ENCODE data around the gene ASPM. TPM values are rescaled to one million over a fixed set of nuclear protein-coding genes. Genes with fewer than 3 reads are reported as not detected.

Gene ASPM
- polyA plus RNA-seq, 2 of the 4 experiments (the other 2 are of a cell fraction): 19.0 to 35.5 TPM

DNA sequence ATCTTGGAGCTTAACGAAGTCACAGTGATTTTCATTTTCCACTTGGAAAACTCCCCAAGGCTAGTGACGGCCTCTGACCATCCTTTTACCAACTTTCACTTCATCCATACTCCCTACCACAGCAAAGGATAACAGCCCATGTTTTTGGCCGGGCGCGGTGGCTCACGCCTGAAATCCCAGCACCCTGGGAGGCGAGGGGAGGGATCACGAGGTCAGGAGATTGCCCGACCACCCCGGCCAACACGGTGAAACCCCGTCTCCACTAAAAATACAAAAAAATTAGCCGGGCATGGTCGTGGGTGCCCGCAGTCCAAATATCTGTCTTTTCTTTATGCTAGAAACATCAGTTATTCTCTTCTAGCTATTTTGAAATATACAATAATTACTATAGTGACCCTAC, 7.3 kb downstream of the ASPM start (continued):
- TF ChIP-seq, protein P1, sequence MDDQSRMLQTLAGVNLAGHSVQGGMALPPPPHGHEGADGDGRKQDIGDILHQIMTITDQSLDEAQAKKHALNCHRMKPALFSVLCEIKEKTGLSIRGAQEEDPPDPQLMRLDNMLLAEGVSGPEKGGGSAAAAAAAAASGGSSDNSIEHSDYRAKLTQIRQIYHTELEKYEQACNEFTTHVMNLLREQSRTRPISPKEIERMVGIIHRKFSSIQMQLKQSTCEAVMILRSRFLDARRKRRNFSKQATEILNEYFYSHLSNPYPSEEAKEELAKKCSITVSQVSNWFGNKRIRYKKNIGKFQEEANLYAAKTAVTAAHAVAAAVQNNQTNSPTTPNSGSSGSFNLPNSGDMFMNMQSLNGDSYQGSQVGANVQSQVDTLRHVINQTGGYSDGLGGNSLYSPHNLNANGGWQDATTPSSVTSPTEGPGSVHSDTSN (IDR thresholded peaks at IDR 0.05): no peak
- TF ChIP-seq, protein P2, sequence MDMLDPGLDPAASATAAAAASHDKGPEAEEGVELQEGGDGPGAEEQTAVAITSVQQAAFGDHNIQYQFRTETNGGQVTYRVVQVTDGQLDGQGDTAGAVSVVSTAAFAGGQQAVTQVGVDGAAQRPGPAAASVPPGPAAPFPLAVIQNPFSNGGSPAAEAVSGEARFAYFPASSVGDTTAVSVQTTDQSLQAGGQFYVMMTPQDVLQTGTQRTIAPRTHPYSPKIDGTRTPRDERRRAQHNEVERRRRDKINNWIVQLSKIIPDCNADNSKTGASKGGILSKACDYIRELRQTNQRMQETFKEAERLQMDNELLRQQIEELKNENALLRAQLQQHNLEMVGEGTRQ (IDR thresholded peaks at IDR 0.05): no peak
- TF ChIP-seq POLR2A (IDR thresholded peaks at IDR 0.05; ENCODE audit: low read length) (no peak), ZFP36 (IDR thresholded peaks at IDR 0.05; ENCODE audit: borderline replicate concordance, partially characterized antibody) (no peak), HOXB13 (CRISPR knock-in tag; IDR thresholded peaks at IDR 0.05; ENCODE audit: low read depth) (no peak), EHMT2 (IDR thresholded peaks at IDR 0.05; ENCODE audit: low read depth) (no peak), POLR2AphosphoS2 (conservative IDR thresholded peaks at IDR 0.05; ENCODE audit: low read length) (no peak), CHD2 (IDR thresholded peaks at IDR 0.05; ENCODE audit: low read length, partially characterized antibody) (no peak)

DNA sequence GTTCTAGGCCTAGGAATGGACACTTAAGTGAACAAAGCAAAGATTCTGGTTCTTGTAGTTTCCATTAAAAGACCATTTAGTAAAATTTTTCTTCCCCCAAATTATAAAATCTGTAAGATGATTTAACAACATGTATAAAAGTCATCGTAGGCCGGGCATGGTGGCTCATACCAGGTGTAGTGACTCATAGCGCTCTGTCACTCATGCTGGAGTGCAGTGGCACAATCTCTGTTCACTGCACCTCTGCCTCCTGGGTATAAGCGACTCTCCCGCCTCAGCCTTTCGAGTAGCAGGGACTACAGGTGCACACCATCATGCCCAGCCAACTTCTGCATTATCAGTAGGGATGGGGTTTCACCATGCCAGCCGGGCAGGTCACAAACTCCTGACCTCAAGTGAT, 9.1 kb downstream of the ASPM start:
- no peak for FAIRE-seq
- ChIA-PET CTCF (no interaction called here), POLR2A (no interaction called here)
- no peak overlapping the region for H3K4me2 ChIP-seq
- H3K9me3 ChIP-seq: no peaks in the 10 kb centered on the region
- 0 out of 6 replicates have a peak overlapping the region, but pooled peaks of 1 of the 2 experiments have one; percentile 1 for H3K27ac ChIP-seq
- peaks cover 17% of the 10 kb centered on the region for H3K4me1 ChIP-seq
- TF ChIP-seq POLR2AphosphoS2 (conservative IDR thresholded peaks at IDR 0.05; ENCODE audit: low read length) (no peak), CBX2 (IDR thresholded peaks at IDR 0.05; ENCODE audit: borderline replicate concordance, low read depth) (no peak), MAZ (IDR thresholded peaks at IDR 0.05; ENCODE audit: borderline replicate concordance, low read depth, low read length) (no peak), HEYL (CRISPR knock-in tag; IDR thresholded peaks at IDR 0.05) (no peak), CHD2 (IDR thresholded peaks at IDR 0.05; ENCODE audit: low read length, partially characterized antibody) (no peak), CEBPB (IDR thresholded peaks at IDR 0.05) (no peak), BHLHE40 (IDR thresholded peaks at IDR 0.05; ENCODE audit: low read depth, low read length) (no peak), HOXA7 (CRISPR knock-in tag; IDR thresholded peaks at IDR 0.05) (no peak), SREBF2 (IDR thresholded peaks at IDR 0.05) (no peak), FOSL2 (IDR thresholded peaks at IDR 0.05) (no peak), FOSL2 (CRISPR knock-in tag; IDR thresholded peaks at IDR 0.05) (no peak), NR3C1 (IDR thresholded peaks at IDR 0.05) (no peak)
- TF ChIP-seq, protein P3, sequence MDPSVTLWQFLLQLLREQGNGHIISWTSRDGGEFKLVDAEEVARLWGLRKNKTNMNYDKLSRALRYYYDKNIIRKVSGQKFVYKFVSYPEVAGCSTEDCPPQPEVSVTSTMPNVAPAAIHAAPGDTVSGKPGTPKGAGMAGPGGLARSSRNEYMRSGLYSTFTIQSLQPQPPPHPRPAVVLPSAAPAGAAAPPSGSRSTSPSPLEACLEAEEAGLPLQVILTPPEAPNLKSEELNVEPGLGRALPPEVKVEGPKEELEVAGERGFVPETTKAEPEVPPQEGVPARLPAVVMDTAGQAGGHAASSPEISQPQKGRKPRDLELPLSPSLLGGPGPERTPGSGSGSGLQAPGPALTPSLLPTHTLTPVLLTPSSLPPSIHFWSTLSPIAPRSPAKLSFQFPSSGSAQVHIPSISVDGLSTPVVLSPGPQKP (IDR thresholded peaks at IDR 0.05; ENCODE audit: low read depth, low read length): no peak
- TF ChIP-seq, protein P1 (IDR thresholded peaks at IDR 0.05): no peak
- TF ChIP-seq, protein P4, sequence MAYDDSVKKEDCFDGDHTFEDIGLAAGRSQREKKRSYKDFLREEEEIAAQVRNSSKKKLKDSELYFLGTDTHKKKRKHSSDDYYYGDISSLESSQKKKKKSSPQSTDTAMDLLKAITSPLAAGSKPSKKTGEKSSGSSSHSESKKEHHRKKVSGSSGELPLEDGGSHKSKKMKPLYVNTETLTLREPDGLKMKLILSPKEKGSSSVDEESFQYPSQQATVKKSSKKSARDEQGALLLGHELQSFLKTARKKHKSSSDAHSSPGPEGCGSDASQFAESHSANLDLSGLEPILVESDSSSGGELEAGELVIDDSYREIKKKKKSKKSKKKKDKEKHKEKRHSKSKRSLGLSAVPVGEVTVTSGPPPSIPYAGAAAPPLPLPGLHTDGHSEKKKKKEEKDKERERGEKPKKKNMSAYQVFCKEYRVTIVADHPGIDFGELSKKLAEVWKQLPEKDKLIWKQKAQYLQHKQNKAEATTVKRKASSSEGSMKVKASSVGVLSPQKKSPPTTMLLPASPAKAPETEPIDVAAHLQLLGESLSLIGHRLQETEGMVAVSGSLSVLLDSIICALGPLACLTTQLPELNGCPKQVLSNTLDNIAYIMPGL (CRISPR knock-in tag; IDR thresholded peaks at IDR 0.05; ENCODE audit: borderline replicate concordance): no peak
- ATAC-seq: no peak; a peak in 2 of 6 replicates
- DNase-seq (ENCODE audit: low read depth in 1 of 2, low spot score in 1 of 2): no peak
- H3K4me3 ChIP-seq: no peak overlapping the region
- 72% methylated on average over 7 of the region's 7 CpGs for WGBS (ENCODE audit: missing lambda C conversion rate)
